K562 (cell line): Measurements from ENCODE around the gene SFN. TPM values are rescaled to one million over a fixed set of nuclear protein-coding genes. Genes with fewer than 3 reads are reported as not detected.

Experiments used
- ARID3A ChIP-seq: IDR thresholded peaks from 2 replicates; pipeline ENCODE4 v1.6.1; 2012; ENCODE audit warnings: low read depth, low read length, improper control_type of control experiment, borderline replicate concordance
- BDP1 ChIP-seq: IDR thresholded peaks from 3 replicates; pipeline ENCODE4 v1.6.1; 2011; ENCODE audit not compliant: insufficient read length, insufficient read depth
- CBX3 ChIP-seq, 2 experiments: IDR thresholded peaks; 1 replicate in 1 of 2; 2 replicates in 1 of 2; pipeline ENCODE4 v1.6.1; 2012; ENCODE audit warnings: inconsistent platforms in 2 of 2, low read length in 2 of 2, borderline replicate concordance in 1 of 2, control low read depth in 1 of 2
- CCAR2 ChIP-seq: fragments of 200-400 bp; formaldehyde crosslinking; IDR thresholded peaks from 2 replicates; pipeline ENCODE4 v1.6.1; 2017; ENCODE audit warnings: mild to moderate bottlenecking, low read depth, low read length
- CXXC5 ChIP-seq: fragments of 250-450 bp; sonication (Bioruptor Pico); IDR thresholded peaks from 2 replicates; pipeline ENCODE4 v1.8.0; 2022; ENCODE audit warnings: inconsistent platforms, mild to moderate bottlenecking, moderate library complexity
- DNMT1 ChIP-seq: fragments of 450-650 bp; IDR thresholded peaks from 2 replicates; pipeline ENCODE4 v1.6.1; 2016; ENCODE audit warnings: antibody characterized with exemption, mild to moderate bottlenecking
- FOXJ2 ChIP-seq: fragments of 200-800 bp; sonication (Bioruptor generic); IDR thresholded peaks from 2 replicates; pipeline ENCODE4 v1.6.1; 2016; ENCODE audit warnings: missing genetic modification characterization, missing compliant biosample characterization
- HES1 ChIP-seq: fragments of 450-650 bp; IDR thresholded peaks from 2 replicates; pipeline ENCODE4 v1.6.1; 2016; ENCODE audit warnings: low read depth, mild to moderate bottlenecking, moderate library complexity
- KLF16 ChIP-seq: IDR thresholded peaks from 2 replicates; pipeline ENCODE4 v1.6.1; 2016; ENCODE audit warnings: antibody characterized with exemption
- NR2F6 ChIP-seq: fragments of 450-650 bp; formaldehyde crosslinking; IDR thresholded peaks from 2 replicates; pipeline ENCODE4 v1.4.0; 2020; ENCODE audit warnings: mild to moderate bottlenecking
- NR3C1 ChIP-seq: sonication (generic); formaldehyde crosslinking; IDR thresholded peaks from 2 replicates; pipeline ENCODE4 v1.8.1; 2022; ENCODE audit warnings: missing genetic modification reagents
- OTX1 ChIP-seq: fragments of 450-650 bp; formaldehyde crosslinking; IDR thresholded peaks from 2 replicates; pipeline ENCODE4 v1.4.0; 2022; ENCODE audit warnings: mild to moderate bottlenecking
- POU5F1 ChIP-seq: fragments of 150-350 bp; IDR thresholded peaks from 2 replicates; pipeline ENCODE4 v1.6.1; 2014; ENCODE audit warnings: borderline replicate concordance, low read length, low read depth, mild to moderate bottlenecking; ENCODE audit not compliant: partially characterized antibody
- RAD51 ChIP-seq: fragments of 450-650 bp; IDR thresholded peaks from 2 replicates; pipeline ENCODE4 v1.7.1; 2016; ENCODE audit warnings: low read depth, mild to moderate bottlenecking, borderline replicate concordance
- SAFB2 ChIP-seq: fragments of 200-400 bp; formaldehyde crosslinking; IDR thresholded peaks from 2 replicates; pipeline ENCODE4 v1.6.1; 2018; ENCODE audit warnings: borderline replicate concordance, low read length, low read depth, moderate library complexity; ENCODE audit not compliant: severe bottlenecking
- SMC3 ChIP-seq: conservative IDR thresholded peaks from 2 replicates; pipeline ENCODE4 v1.6.1; 2011; ENCODE audit warnings: low read depth, low read length, improper control_type of control experiment; ENCODE audit not compliant: insufficient read depth
- TGIF2 ChIP-seq: sonication (generic); formaldehyde crosslinking; IDR thresholded peaks from 2 replicates; pipeline ENCODE4 v1.8.1; 2022; ENCODE audit warnings: mild to moderate bottlenecking, missing genetic modification reagents, moderate library complexity
- TRIM25 ChIP-seq: fragments of 450-650 bp; IDR thresholded peaks from 2 replicates; pipeline ENCODE4 v1.7.0; 2016; ENCODE audit warnings: borderline replicate concordance
- ZC3H4 ChIP-seq: sonication (generic); formaldehyde crosslinking; IDR thresholded peaks from 2 replicates; pipeline ENCODE4 v1.9.0; 2021; ENCODE audit warnings: missing genetic modification reagents, borderline replicate concordance
- ZKSCAN3 ChIP-seq: fragments of 250-450 bp; sonication (Bioruptor Pico); IDR thresholded peaks from 2 replicates; pipeline ENCODE4 v1.4.0; 2020
- ZNF280A ChIP-seq: fragments of 450-650 bp; IDR thresholded peaks from 2 replicates; pipeline ENCODE4 v1.6.1; 2018; ENCODE audit warnings: mild to moderate bottlenecking, low read depth; ENCODE audit not compliant: partially characterized antibody
- ZNF408 ChIP-seq: fragments of 250-450 bp; sonication (Bioruptor Pico); IDR thresholded peaks from 2 replicates; pipeline ENCODE4 v1.4.0; 2020; ENCODE audit warnings: low read depth, mild to moderate bottlenecking, moderate library complexity
- ZNF444 ChIP-seq: fragments of 250-450 bp; sonication (Bioruptor Pico); IDR thresholded peaks from 2 replicates; pipeline ENCODE4 v1.4.0; 2020; ENCODE audit warnings: mild to moderate bottlenecking, moderate library complexity
- polyA plus RNA-seq, 8 experiments: library from polyadenylated mRNA; depleted of rRNA in 4 of 8; stranded (reverse) in 5 of 8; unstranded in 3 of 8; fragments of >200 nt; fragmentation: Nextera tagmentation in 2 of 8; fragmentation: Illumina TruSeq in 1 of 8; extraction: Ambion mirVana in 2 of 8; extraction: Trizol in 1 of 8; gene quantifications; 2 replicates each; pipeline versions ENCODE4 v1.2.1 to v1.2.3, GENCODE V29; 2011 to 2014; ENCODE audit warnings: inconsistent platforms in 1 of 8, missing spikeins in 1 of 8
- total RNA-seq, 7 experiments: library from RNA; depleted of rRNA in 6 of 7; stranded (reverse); fragments of >200 nt in 6 of 7; fragmentation: Illumina TruSeq in 2 of 7; extraction: Trizol in 2 of 7; gene quantifications; 2 replicates each; pipeline versions ENCODE4 v1.2.1 to v1.2.3, GENCODE V29; 2011 to 2021; ENCODE audit warnings: low replicate concordance in 1 of 7

Gene SFN
- total and polyA plus RNA-seq, 9 of the 15 experiments (the other 6 are each of a cell fraction or from before 2014, with no cell fraction given): 0.10 to 3.8 (median 2.0) TPM

- TF ChIP-seq TRIM25 (no peak), CCAR2 (no peak), HES1 (no peak), RAD51 (0 out of 2 replicates have a peak, but pooled peaks have one; percentile 21), NR2F6 (no peak), CXXC5 (CRISPR knock-in tag) (0 out of 2 replicates have a peak, but pooled peaks have one; percentile 14), SMC3 (peak; percentile 35; the same call in 1 of the 2 replicates), SAFB2 (no peak), CBX3 (IDR thresholded peaks at IDR 0.05; ENCODE audit: borderline replicate concordance in 1 of 2, low read length in 2 of 2) (no peak), KLF16 (peak; percentile 37; the same call in 1 of the 2 replicates), POU5F1 (no peak), ZKSCAN3 (no peak), ZNF408 (CRISPR knock-in tag) (no peak), ARID3A (no peak), OTX1 (CRISPR knock-in tag) (no peak), ZNF280A (no peak), DNMT1 (no peak), ZC3H4 (CRISPR knock-in tag) (peak; percentile 61; the same call in 1 of the 2 replicates), FOXJ2 (no peak), ZNF444 (CRISPR knock-in tag) (no peak), TGIF2 (CRISPR knock-in tag) (no peak), NR3C1 (CRISPR knock-in tag) (no peak), BDP1 (no peak)
Observed at GRCh38 chr1:26862781-26863684, at the start of gene SFN (continued).
